Karpas-422 (cell line): ENCODE data around the gene PROK1. TPM values are rescaled to one million over a fixed set of nuclear protein-coding genes. Genes with fewer than 3 reads are reported as not detected.
"Not testable (repeated sequence)": the region's sequence is repeated elsewhere in the genome, so short reads cannot be mapped to it uniquely, and the experiment has no call there.

Source experiments
- DNase-seq: peaks from one replicate; pipeline ENCODE4 v3.0.0-alpha.2; 2015
- H2AFZ ChIP-seq: fragments of 200-600 bp; sonication (generic); 2 replicates; pipeline ENCODE4 v1.6.1; 2014; ENCODE audit warnings: antibody characterized with exemption, low read length, mixed read lengths
- H3K27ac ChIP-seq: fragments of 200-600 bp; sonication (generic); 2 replicates; pipeline ENCODE4 v1.5.1; 2014; ENCODE audit warnings: mild to moderate bottlenecking, low read length, moderate library complexity
- H3K27me3 ChIP-seq: fragments of 200-600 bp; sonication (generic); 2 replicates; pipeline ENCODE4 v1.6.1; 2014; ENCODE audit warnings: low read length, mixed read lengths
- H3K36me3 ChIP-seq: fragments of 200-600 bp; sonication (generic); 2 replicates; pipeline ENCODE4 v1.6.1; 2014; ENCODE audit warnings: low read length, mixed read lengths; ENCODE audit not compliant: insufficient read depth
- H3K4me1 ChIP-seq: fragments of 200-600 bp; sonication (generic); 2 replicates; pipeline ENCODE4 v1.6.1; 2014; ENCODE audit warnings: mild to moderate bottlenecking, low read length, mixed read lengths
- H3K4me2 ChIP-seq: fragments of 200-600 bp; sonication (generic); 2 replicates; pipeline ENCODE4 v1.6.1; 2014; ENCODE audit warnings: low read length, low read depth, mild to moderate bottlenecking; ENCODE audit not compliant: poor library complexity, severe bottlenecking
- H3K4me3 ChIP-seq: fragments of 200-600 bp; sonication (generic); 2 replicates; pipeline ENCODE4 v1.5.1; 2014; ENCODE audit warnings: mild to moderate bottlenecking, antibody characterized with exemption, low read length, mixed read lengths
- H3K79me2 ChIP-seq: fragments of 200-600 bp; sonication (generic); 2 replicates; pipeline ENCODE4 v1.6.1; 2014; ENCODE audit warnings: mild to moderate bottlenecking, low read length, mixed read lengths
- H3K9ac ChIP-seq: fragments of 200-600 bp; sonication (generic); 2 replicates; pipeline ENCODE4 v1.6.0; 2014; ENCODE audit warnings: low read length
- H3K9me2 ChIP-seq: fragments of 200-600 bp; sonication (generic), shearing (Covaris generic); replicated peaks from 2 replicates; pipeline ENCODE4 v1.6.0; 2014; ENCODE audit warnings: mild to moderate bottlenecking, low read length, moderate library complexity; ENCODE audit not compliant: insufficient read depth
- H3K9me3 ChIP-seq: fragments of 300-700, 200-600 bp; sonication (generic); 2 replicates; pipeline ENCODE4 v1.6.1; 2014; ENCODE audit warnings: low read length, mixed read lengths
- H4K20me1 ChIP-seq: fragments of 200-600 bp; sonication (generic); 2 replicates; pipeline ENCODE4 v1.6.1; 2014; ENCODE audit warnings: mild to moderate bottlenecking, antibody characterized with exemption, low read length, low read depth; ENCODE audit not compliant: insufficient read depth
- total RNA-seq: library from RNA; depleted of rRNA; stranded (reverse); fragments of >200 nt; shearing (Covaris generic); gene quantifications from 2 replicates; pipeline ENCODE4 v1.2.3, GENCODE V29; 2014; ENCODE audit warnings: low replicate concordance

PROK1 gene
- total RNA-seq, 1 experiment from 2014 or later: not detected

DNA sequence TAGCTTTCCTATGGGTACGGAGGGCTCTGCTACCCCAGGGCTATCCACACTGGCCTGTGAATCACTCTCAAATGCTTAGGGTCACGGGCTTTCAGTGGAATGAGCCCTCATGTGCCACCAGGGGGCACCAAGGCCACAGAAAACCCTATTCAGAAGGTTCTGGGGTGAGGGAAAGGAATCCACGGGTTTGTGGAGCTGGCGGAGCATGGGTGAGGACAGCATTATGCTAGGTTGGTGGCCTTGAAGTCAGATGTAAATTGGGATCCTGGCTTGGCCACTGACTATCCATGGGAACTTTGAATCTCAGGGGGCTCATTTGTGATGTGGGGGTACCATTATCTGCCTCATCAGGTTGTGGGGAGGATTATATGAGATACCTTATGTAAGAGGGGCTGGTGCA is 38.4 kb upstream of the PROK1 start:
- Histone ChIP-seq H3K79me2 (peaks cover 16% of the 10 kb centered on the region), H3K9me3 (no peaks in the 10 kb centered on the region), H3K9ac (peak overlapping the region; percentile 38; the same call in 1 of the 2 replicates), H3K4me3 (no peak overlapping the region), H4K20me1 (no peaks in the 10 kb centered on the region), H3K36me3 (no peaks in the 10 kb centered on the region), H2AFZ (no peak overlapping the region), H3K27me3 (no peaks in the 10 kb centered on the region), H3K4me1 (peaks cover 26% of the 10 kb centered on the region), H3K9me2 (no peaks in the 10 kb centered on the region), H3K27ac (no peak overlapping the region), H3K4me2 (peak overlapping the region; percentile 24)
- peak; percentile 92 for DNase-seq

DNA sequence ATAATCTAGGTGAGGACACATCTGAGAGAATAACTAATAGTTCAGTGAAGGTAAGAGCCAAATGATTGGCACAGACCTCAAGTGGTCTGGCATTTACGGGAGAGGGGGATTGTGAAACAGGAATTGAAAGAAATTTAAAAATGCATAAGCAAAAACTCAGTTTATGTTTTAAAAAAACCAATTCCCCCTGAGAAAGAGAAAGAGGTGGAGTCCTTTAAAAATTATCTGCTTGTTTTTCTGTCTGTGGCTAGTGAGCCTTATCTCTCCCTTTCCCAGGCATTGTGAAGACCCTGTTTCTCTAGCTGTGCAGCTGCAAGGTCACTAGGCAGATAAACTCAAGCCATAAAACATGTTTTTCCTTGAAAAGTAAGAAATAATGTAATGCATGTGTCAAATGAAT is 37.9 kb upstream of the PROK1 start:
- peaks cover 11% of the 10 kb centered on the region for H3K79me2 ChIP-seq
- not testable (repeated sequence) for H3K9me2 ChIP-seq, H2AFZ ChIP-seq, H3K9me3 ChIP-seq, H3K4me3 ChIP-seq, H3K36me3 ChIP-seq, H4K20me1 ChIP-seq, H3K27ac ChIP-seq, DNase-seq, H3K27me3 ChIP-seq
- peak overlapping the region; percentile 24 for H3K4me2 ChIP-seq
- peaks cover 26% of the 10 kb centered on the region for H3K4me1 ChIP-seq
- peak overlapping the region; percentile 38; the same call in 1 of the 2 replicates for H3K9ac ChIP-seq

DNA sequence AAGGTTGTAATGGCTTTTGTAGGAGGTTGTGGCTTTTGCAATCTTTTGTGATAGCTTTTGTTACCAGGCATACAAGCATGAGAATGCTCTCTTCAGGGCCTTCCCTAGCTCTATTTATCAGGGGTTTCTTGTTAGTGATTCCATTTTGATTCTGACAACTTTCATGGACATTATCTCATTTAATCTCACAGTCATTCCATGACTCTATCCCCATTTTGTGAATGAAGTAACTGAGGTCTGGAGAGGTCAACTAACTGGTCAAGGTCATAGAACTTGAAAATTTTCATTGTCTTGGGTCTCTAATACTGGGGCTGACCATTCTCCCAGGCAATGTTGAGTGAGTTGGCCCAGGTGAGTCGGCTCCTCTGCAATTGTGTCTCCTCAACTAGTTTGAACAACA is 32.2 kb upstream of the PROK1 start:
- Histone ChIP-seq H3K4me1 (no peaks in the 10 kb centered on the region), H3K9me2 (no peaks in the 10 kb centered on the region), H3K27me3 (no peaks in the 10 kb centered on the region), H3K4me2 (no peak overlapping the region), H3K9me3 (no peaks in the 10 kb centered on the region), H2AFZ (no peak overlapping the region), H3K9ac (no peak overlapping the region), H4K20me1 (no peaks in the 10 kb centered on the region), H3K27ac (no peak overlapping the region), H3K36me3 (no peaks in the 10 kb centered on the region), H3K79me2 (no peaks in the 10 kb centered on the region), H3K4me3 (no peak overlapping the region)
- DNase-seq: no peak

DNA sequence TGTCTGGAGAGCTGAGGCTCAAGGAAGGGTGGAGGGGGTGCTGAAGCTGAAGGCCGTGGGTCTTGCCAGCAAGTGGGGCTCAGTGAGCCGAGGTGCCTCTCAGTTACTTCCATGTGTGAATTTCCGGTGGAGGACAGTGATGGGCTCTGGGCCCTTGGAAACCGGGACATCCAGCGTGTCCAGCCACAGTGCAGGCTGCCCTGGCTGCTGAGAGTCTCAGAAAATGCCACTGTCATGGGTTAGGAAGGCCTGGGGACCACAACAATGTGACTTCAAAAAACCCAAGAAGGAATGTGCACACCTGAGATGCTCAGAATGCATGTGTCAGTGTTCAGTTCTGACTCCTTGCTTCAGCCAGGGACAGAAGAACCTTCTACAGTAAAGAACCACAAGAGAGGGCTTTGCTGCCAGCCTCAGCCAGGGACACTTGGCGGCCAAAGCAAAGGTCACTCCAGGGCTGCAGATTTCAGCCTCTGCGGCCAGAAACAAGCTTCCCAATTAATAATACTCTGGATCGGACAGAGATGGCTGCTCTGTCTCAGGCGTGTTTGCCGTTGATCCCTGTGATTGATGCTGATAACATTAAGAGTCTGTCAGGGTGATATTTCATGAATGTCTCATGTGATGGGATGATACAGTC is 30.8 kb upstream of the PROK1 start:
- Histone ChIP-seq H3K27ac (no peak overlapping the region), H3K9me2 (no peaks in the 10 kb centered on the region), H3K27me3 (no peaks in the 10 kb centered on the region), H4K20me1 (no peaks in the 10 kb centered on the region), H3K4me3 (no peak overlapping the region), H3K79me2 (no peaks in the 10 kb centered on the region), H3K9me3 (no peaks in the 10 kb centered on the region), H3K36me3 (no peaks in the 10 kb centered on the region), H3K9ac (no peak overlapping the region), H2AFZ (no peak overlapping the region), H3K4me1 (no peaks in the 10 kb centered on the region), H3K4me2 (no peak overlapping the region)
- no peak for DNase-seq

DNA sequence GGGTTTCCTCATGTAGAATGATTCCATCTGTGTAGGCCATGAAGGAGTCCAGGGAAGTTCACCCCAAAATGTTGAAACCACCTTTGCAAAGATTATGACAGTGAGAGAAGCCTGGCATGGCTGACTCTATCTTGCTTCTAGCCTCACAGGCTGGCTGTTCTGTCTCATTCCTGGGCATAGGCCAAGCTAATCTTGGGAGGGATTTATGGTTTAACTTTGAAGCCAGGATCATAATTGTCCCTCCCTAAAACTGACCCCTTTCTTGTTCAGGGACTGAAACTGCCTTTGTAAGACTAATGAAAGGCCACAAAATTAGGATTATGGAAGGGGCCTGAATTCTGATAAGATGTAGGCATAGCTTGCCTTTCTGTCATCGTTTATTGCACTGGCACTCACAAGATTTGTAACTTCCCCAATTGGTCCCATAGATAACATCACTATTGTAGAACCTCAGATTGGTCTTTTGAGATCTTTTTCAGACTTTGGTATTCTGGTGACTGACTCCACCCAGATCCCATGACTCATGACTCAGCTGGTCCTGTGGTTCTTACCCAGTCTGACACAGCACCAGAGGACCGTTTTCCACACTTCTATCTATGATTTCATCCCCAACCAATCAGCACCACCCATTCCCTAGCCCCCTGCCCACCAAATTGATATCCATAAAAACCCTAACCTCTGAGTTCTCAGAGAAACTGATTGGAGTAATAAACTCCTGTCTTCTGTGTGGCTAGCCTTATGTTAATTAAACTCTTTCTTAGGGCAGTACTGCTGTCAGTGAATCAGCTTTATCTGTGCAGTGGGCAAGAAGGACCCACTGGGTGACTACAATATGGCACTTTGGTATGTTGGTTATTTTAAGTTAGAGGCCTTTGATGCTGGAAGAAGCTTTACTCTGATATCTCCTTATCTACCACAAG is 29.8 kb upstream of the PROK1 start:
- Histone ChIP-seq H3K4me3 (no peak overlapping the region), H3K36me3 (no peaks in the 10 kb centered on the region), H3K9me3 (no peaks in the 10 kb centered on the region), H3K4me1 (no peaks in the 10 kb centered on the region), H3K9me2 (no peaks in the 10 kb centered on the region), H3K27ac (no peak overlapping the region), H3K27me3 (no peaks in the 10 kb centered on the region), H3K4me2 (no peak overlapping the region), H2AFZ (no peak overlapping the region), H4K20me1 (no peaks in the 10 kb centered on the region), H3K79me2 (no peaks in the 10 kb centered on the region), H3K9ac (no peak overlapping the region)
- DNase-seq: no peak

DNA sequence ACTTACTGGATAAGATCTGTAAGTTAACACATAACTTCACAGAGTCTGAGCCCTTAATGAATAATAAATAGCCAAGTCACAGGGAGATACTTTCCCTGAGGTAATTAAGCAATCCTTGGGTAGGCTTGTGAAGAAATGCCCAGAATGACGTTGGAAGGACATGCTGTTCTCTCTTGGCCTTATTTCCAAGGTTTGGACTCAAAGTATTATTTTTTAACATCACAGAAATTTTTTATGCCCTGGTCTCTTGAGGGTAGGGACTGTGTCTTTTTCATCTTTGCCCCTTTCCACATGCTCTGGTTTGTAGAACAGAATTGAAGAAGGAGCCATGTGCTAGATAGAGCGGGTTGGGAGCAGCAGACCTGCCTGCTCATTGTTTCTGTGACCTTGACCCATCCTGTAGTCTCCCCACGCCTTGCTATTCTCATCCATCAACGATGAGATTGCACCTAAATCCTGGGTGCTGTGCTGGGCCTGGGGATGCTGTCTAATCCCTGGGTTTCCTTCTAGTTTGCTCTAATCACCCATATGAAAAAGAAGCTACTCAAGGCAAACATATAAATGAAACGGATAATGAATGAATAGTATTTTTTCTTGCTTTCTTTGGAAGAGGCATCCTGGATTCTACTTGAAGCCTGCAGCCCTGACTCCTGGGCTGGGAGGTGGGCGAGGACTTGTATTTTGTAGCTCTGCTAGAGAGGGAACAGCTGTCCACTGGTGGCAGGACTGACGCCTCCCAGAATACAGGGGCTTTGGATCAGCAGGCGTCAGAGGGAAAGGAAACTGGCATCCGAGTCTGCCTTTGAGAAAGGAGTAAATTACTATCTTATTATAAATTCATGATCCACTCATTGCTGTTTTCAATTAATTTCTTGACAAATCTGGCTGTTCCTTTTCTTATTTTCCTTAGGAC is 26.0 kb upstream of the PROK1 start:
- DNase-seq: no peak
- Histone ChIP-seq H3K4me1 (no peaks in the 10 kb centered on the region), H2AFZ (no peak overlapping the region), H3K27me3 (no peaks in the 10 kb centered on the region), H3K4me3 (no peak overlapping the region), H3K4me2 (no peak overlapping the region), H3K9ac (no peak overlapping the region), H4K20me1 (no peaks in the 10 kb centered on the region), H3K9me2 (no peaks in the 10 kb centered on the region), H3K9me3 (no peaks in the 10 kb centered on the region), H3K36me3 (no peaks in the 10 kb centered on the region), H3K79me2 (no peaks in the 10 kb centered on the region), H3K27ac (no peak overlapping the region)

DNA sequence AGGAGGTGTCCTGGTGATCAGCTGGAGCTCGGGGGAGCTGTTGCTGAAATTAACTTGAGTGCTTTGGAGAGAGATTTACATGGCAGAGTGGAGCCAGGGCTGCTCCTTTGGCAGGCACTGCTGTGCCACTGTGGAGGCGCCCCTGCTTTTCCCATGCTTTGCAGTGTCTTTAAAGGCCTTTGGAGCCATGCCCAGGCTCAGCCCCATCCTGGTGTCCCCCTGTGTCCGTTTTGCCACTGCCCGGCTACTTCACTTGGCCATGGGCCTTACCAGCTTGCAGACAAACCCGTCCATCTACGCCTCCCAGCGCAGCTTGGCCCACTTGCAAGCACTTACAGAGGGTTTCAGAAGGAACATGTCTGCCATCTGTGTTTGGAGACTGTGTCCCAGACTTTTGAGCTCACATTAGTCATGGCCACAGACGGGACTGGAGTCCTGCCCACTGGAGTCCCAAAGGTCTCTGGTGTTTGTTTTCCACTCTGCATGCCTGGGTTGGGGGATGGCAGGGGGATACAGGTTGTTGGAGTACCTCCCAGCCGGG is 25.3 kb upstream of the PROK1 start:
- no peak for DNase-seq
- no peak overlapping the region for H2AFZ ChIP-seq
- no peaks in the 10 kb centered on the region for H3K9me2 ChIP-seq

More for the DNA sequence above, 25.3 kb upstream of the PROK1 start:
- H3K4me3 ChIP-seq: no peak overlapping the region
- peaks cover 6% of the 10 kb centered on the region for H3K4me1 ChIP-seq
- H3K4me2 ChIP-seq: no peak overlapping the region
- no peaks in the 10 kb centered on the region for H3K9me3 ChIP-seq
- no peaks in the 10 kb centered on the region for H3K79me2 ChIP-seq
- H4K20me1 ChIP-seq: no peaks in the 10 kb centered on the region
- H3K27me3 ChIP-seq: no peaks in the 10 kb centered on the region
- H3K36me3 ChIP-seq: no peaks in the 10 kb centered on the region
- no peak overlapping the region for H3K9ac ChIP-seq
- H3K27ac ChIP-seq: no peak overlapping the region
